Stimulated activated CD4-positive, alpha-beta T cell treated with anti-CD3 and anti-CD28 coated beads, Interleukin-12 subunit alpha, Interleukin-12 subunit beta, amount 100 ng/mL, for 4 hours (primary cell): Measurements from ENCODE around the gene AP4M1.
"Not testable (repeated sequence)": the region's sequence is repeated elsewhere in the genome, so short reads cannot be mapped to it uniquely, and the experiment has no call there.

Source experiments
- DNase-seq: peaks from one replicate; pipeline ENCODE4 v3.0.0-alpha.2; 2020

The AP4M1 gene

GRCh38 chr7:100109521-100110163 lies 8.2 kb downstream of the AP4M1 start:
- DNase-seq, result no peak

- no peak for DNase-seq
Observed at GRCh38 chr7:100111156-100111555, 9.7 kb downstream of the AP4M1 start.

- no peak for DNase-seq
Observed at GRCh38 chr7:100111914-100112313, 10.5 kb downstream of the AP4M1 start.

DNA sequence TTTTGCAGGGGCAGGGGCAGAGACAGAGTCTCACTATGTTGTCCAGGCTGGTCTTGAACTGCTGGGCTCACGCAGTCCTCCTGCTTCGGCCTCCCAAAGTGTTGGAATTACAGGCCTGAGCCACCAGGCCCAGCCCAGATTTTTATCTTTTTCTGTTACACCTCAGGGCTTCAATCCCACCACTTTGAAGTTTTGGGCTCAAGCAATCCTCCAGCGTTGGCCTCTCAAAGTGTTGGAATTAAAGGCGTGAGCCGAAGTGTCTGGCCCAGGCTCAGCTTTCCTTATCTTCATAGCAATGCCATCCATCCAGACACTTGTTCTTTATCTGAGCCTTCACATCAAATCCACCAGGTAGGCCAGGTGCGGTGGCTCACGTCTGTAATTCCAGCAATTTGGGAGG lies 13.6 kb downstream of the AP4M1 start:
- DNase-seq, result no peak

DNA sequence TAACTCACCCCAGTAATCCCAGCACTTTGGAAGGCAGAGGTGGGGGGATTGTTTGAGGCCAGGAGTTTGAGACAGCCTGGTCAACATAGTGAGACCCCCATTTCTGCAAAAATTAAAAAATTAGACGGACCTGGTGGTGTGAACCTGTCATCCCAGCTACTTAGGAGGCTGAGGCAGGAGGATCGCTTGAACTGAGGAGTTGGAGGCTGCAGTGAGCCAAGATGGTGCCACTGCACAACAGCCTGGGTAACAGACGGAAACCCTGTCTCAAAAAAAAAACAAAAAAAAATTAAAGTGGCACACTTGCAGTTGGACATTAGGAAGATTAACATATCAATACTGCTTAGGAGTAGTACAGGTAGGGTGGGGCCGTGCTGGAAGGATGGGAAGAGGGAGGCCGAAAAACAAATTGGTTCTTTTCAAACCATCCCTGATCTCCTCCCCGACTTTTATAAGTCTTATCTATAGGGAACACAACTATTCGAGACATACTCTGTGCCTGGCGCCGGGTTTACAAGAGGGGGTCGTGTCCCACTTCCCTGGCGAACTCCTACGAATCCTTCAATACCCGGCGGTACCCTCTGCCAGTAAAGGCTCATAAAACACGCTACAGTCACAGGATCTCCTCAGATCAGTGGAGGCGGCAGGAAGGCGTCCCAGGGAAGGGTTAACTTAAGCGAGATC lies 17.1 kb downstream of the AP4M1 start:
- DNase-seq, result no peak

GRCh38 chr7:100119072-100119969 lies 17.9 kb downstream of the AP4M1 start, which contains the start of the genes CNPY4 and TAF6:
Gene CNPY4, plus strand, starts transcription at chr7:100119634. Its CDS starts 111 bp downstream, at chr7:100119745.
Gene TAF6, minus strand, starts transcription at chr7:100119358. Its CDS starts 5,149 bp downstream, at chr7:100114209.
- DNase-seq, result peak; percentile 93

GRCh38 chr7:100119970-100120732 lies 18.7 kb downstream of the AP4M1 start:
- DNase-seq, result peak; percentile 55

- DNase-seq, result no peak
Observed at GRCh38 chr7:100120733-100121036, 19.2 kb downstream of the AP4M1 start.

DNA sequence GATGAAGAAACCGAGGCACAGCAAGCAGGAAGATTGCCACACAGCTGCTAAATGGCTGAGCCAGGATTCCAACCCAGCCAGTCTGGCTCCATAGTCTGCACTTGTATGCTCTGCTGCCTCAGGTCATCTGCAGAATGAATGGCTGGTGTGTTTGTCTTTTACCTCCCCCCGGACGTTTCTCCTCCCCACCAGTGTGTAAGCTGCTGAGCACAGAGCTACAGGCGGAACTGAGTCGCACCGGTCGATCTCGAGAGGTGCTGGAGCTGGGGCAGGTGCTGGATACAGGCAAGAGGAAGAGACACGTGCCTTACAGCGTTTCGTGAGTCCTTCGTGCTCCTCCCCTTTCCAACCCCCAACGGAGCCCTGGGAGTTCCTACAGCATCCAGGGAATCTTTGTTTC lies 20.6 kb downstream of the AP4M1 start:
- no peak for DNase-seq

DNA sequence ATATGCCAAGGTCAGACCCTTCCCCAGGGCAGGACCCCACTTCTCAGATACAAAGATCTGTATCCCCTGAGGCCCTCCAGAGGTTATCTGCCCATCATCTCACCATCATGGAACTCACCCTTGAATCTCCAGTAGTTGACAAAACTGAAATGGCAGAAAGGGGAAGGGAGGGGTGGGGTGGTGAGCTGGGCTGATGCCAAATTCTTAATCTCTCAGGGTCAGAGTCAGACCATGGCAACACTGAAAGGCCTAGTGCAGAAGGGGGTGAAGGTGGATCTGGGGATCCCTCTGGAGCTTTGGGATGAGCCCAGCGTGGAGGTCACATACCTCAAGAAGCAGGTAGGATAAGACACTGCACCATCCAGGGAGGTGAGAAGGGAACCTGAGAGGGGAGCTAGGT lies 21.1 kb downstream of the AP4M1 start:
- DNase-seq, result no peak

DNA sequence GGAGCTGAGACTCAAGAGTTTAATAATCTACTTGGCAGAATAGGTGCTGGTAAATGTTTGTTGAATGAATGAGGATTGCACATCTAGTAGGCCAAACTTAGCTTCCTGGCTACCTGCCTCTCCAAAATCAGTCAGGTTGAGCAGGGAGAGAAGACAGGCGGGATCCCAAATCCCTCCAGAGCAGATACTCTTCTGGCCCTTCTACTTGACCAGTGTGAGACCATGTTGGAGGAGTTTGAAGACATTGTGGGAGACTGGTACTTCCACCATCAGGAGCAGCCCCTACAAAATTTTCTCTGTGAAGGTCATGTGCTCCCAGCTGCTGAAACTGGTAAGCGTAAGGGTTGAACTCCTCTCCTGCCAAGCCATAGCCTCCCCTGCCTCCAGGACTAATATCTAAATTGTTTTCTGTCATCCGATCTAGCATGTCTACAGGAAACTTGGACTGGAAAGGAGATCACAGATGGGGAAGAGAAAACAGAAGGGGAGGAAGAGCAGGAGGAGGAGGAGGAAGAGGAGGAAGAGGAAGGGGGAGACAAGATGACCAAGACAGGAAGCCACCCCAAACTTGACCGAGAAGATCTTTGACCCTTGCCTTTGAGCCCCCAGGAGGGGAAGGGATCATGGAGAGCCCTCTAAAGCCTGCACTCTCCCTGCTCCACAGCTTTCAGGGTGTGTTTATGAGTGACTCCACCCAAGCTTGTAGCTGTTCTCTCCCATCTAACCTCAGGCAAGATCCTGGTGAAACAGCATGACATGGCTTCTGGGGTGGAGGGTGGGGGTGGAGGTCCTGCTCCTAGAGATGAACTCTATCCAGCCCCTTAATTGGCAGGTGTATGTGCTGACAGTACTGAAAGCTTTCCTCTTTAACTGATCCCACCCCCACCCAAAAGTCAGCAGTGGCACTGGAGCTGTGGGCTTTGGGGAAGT lies 23.1 kb downstream of the AP4M1 start:
- no peak for DNase-seq

DNA sequence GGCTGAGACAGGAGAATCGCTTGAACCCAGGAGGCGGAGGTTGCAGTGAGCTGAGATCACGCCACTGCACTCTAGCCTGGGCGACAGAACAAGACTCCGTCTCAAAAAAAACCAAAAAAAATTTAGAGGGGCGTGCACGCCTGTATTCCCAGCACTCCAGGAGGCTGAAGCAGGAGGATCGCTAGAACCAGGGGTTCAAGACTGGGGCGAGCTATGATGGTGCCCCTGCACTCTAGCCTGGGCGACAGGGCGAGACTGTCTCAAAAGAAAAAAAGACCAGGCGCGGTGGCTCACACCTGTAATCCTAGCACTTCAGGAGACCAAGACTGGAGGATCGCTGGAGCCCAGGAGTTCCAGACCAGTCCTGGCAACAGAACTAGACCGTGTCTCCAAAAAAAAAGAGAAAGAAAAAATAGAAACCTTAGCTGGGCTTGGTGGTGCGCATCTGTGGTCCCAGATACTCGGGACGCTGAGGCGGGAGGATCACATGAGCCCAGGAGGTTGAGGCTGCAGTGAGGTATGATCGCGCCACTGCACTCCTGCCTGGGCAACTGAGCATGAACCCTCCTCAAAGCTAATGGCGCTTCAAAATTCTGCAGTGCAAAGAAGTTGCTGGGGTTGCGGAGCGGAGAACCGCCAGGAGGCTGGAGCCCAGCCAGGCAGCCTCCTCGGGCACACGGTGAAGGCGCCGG lies 24.9 kb downstream of the AP4M1 start:
- DNase-seq, result peak; percentile 21

DNA sequence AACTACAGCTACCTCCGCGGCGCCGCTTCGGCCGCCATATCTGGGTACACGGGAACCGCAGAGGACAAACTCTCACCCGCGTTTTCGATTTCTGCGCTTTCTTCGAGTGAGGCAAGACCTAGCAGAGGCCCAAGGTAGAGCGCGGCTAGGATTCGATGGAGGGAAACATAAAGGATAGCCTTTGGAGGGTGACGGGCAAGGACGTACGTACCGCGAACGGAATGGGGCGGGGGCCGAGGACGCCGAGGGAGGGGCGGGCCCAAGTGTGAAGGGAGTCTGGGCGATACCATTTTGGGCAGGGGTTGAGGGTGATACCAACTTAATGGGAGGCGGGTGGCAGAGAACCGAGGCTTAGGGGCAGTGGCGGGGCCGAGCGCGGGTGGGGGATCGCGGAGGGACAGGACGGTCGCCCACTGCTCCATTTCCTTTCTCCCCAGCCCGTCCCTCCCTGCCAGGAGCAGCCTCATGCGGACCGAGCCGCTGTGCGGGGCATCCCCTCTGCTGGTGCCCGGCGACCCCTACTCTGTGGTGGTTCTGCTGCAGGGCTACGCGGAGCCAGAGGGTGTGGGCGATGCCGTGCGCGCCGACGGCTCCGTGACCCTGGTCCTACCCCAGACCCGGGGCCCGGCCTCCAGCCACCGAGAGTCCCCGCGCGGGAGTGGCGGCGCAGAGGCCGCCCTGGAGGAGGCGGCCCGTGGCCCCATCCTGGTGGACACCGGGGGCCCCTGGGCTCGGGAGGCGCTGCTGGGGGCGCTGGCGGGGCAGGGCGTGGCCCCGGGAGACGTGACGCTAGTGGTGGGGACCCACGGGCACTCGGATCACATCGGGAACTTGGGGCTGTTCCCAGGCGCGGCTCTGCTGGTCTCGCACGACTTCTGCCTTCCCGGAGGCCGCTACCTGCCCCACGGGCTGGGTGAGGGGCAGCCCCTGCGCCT lies 25.8 kb downstream of the AP4M1 start, which contains the start of gene MBLAC1:
Gene MBLAC1 (plus strand): TSS at position 37 of the 935 bp plus-strand sequence. CDS start 429 bp downstream, at position 466.
- peak; percentile 88 for DNase-seq

DNA sequence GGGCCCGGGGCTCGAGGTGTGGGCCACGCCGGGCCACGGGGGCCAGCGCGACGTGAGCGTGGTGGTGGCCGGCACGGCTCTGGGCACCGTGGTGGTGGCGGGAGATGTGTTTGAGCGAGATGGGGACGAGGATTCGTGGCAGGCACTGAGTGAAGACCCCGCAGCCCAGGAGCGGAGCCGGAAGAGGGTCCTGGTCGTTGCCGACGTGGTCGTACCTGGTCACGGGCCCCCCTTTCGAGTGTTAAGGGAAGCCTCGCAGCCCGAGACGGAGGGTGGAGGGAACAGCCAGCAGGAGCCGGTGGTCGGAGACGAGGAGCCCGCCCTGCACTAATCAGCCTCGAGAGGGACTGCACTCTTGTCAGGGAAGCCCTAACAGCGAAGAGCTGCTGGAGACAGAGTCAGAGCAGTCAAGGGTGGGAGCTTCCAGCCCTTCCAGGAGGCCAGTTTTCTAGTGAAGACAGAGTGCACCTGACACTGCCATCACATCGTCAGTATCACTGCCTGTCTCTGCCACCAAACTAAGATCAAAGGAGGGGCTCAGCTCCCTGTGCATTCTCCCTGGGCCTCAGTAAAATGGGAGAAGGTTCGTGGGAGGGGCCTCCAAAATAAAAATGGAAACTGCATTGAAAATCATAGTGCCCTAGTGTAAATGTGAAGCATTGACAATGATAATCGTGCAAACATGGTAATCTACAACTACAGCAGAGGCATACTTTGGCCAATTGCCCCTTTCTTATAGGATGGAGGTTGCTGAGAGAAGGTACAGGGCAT lies 26.6 kb downstream of the AP4M1 start:
- DNase-seq, result peak; percentile 21

GRCh38 chr7:100128637-100128963 lies 27.2 kb downstream of the AP4M1 start:
- no peak for DNase-seq

- DNase-seq, result not testable (repeated sequence)
Observed at GRCh38 chr7:100130220-100130607, 28.8 kb downstream of the AP4M1 start.

DNA sequence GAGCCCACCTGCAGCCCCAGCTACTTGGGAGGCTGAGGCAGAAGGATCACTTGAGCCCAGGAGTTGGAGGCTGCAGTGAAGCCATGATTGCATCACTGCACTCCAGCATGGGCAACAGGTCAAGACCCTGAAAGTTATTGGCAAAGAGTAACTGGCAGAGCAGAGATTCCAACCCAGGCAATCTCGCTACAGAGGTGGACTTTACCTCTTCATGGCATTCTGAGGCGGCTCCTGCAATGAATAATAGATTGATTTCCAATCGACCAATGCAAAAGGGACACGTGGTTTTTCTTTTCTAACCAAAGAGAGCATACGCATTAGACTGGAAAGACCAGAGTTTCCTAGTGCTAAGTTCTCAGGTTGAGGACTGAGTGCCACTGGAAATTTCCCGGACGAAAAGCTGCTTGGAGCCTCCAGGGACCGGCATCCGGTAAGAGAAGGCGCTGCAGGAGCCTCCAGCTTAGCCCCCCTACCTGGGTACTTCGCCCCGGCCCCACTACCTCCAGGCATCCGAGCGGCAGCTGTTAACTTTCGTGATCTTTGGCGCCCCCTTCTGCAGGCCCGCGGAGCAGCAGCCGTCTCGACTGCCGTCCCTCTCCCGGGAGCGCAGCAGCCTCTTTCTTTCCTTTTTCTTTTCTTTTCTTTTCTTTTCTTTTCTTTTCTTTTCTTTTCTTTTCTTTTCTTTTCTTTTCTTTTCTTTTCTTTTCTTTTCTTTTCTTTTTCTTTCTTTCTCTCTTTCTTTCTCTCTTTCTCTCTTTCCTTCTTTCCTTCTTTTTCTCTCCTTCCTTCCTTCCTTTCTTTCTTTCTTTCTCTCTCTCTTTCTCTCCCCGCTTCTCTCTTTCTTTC lies 29.4 kb downstream of the AP4M1 start:
- DNase-seq, result peak; percentile 81

DNA sequence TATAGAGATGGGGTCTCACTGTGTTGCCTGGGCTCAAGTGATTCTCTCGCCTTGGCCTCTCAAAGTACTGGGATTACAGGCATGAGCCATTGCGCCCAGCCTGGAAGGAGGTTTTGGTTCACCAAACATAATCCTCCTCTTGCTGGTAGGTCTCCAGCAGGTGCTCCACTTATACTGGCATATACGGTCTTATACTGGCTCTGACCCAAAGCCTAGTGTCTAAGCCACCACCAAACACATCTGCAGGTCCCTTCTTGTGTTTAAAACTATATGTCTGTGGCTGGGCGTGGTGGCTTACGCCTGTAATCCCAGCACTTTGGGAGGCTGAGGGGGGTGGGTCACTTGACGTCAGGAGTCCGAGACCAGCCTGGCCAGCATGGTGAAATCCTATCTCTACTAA lies 30.7 kb downstream of the AP4M1 start:
- DNase-seq, result no peak
